AG09309 (cell line): Measurements from ENCODE around the gene FAM229B.
"Not testable (repeated sequence)": the region's sequence is repeated elsewhere in the genome, so short reads cannot be mapped to it uniquely, and the experiment has no call there.

Experiments used
- DNase-seq: peaks from one replicate; pipeline ENCODE4 v3.0.0-alpha.2; 2010; ENCODE audit warnings: low read depth
- H3K4me3 ChIP-seq: 2 replicates; pipeline ENCODE4 v1.5.1; 2011; ENCODE audit warnings: mild to moderate bottlenecking, low read depth, low read length, moderate library complexity; ENCODE audit not compliant: control insufficient read depth
- TF ChIP-seq, protein P1 (sequence below): IDR thresholded peaks from 2 replicates; pipeline ENCODE4 v1.5.1; 2011; ENCODE audit warnings: mild to moderate bottlenecking, low read depth, low read length, inconsistent platforms; ENCODE audit not compliant: insufficient read depth, control insufficient read depth; ENCODE audit errors: missing control alignments

Gene FAM229B

GRCh38 chr6:112096901-112097300 is 9.5 kb downstream of the FAM229B start:
- TF ChIP-seq, protein P1, sequence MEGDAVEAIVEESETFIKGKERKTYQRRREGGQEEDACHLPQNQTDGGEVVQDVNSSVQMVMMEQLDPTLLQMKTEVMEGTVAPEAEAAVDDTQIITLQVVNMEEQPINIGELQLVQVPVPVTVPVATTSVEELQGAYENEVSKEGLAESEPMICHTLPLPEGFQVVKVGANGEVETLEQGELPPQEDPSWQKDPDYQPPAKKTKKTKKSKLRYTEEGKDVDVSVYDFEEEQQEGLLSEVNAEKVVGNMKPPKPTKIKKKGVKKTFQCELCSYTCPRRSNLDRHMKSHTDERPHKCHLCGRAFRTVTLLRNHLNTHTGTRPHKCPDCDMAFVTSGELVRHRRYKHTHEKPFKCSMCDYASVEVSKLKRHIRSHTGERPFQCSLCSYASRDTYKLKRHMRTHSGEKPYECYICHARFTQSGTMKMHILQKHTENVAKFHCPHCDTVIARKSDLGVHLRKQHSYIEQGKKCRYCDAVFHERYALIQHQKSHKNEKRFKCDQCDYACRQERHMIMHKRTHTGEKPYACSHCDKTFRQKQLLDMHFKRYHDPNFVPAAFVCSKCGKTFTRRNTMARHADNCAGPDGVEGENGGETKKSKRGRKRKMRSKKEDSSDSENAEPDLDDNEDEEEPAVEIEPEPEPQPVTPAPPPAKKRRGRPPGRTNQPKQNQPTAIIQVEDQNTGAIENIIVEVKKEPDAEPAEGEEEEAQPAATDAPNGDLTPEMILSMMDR: no peak
- no peak overlapping the region for H3K4me3 ChIP-seq
- DNase-seq: no peak

DNA sequence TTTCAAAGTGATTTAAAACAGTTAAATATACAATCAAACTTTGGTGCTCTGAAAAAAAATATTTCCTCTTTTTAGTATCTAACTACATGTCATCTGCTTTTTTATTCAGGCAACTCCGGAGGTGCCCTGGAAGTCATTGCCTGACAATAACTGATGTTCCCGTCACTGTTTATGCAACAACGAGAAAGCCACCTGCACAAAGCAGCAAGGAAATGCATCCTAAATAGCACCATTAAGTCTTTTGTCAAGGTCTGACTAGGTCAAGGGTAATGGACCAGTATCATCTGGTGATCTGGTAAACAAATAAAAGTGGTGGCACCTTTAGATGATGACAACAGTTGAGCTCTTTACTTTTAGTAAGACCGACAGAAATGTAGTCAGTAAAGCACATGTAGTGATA is 13.2 kb downstream of the FAM229B start:
- TF ChIP-seq, protein P1: no peak

GRCh38 chr6:112106026-112106425 is 18.6 kb downstream of the FAM229B start:
- DNase-seq, H3K4me3 ChIP-seq: not testable (repeated sequence)

More for the DNA sequence above, 13.2 kb downstream of the FAM229B start:
- no peak for DNase-seq
- H3K4me3 ChIP-seq: no peak overlapping the region

DNA sequence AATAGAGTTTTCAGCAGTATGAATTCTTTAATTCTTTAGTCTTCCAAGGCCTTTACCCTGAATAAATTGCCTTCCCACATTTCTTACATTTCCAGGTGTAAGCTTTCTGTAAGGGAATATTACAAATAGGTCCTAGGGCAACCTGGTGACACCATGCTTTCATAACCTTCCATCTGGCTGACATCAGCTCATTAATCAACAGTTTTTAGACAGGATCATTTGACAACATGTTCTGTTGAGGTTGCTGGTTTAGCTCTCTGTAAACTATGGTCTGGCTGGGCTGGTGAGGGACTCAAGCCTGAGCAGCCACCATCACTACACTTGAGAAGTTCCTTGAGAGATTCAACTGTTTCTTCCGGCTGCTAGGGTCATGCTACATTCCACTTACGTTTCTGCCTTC is 19.2 kb downstream of the FAM229B start:
- no peak for DNase-seq
- TF ChIP-seq, protein P1: no peak
- H3K4me3 ChIP-seq: no peak overlapping the region

- DNase-seq: no peak
- H3K4me3 ChIP-seq: no peak overlapping the region
- TF ChIP-seq, protein P1: no peak
These were observed 21.9 kb downstream of the FAM229B start for GRCh38 chr6:112109262-112109661.

GRCh38 chr6:112113431-112113830 is 26.0 kb downstream of the FAM229B start:
- TF ChIP-seq, protein P1: no peak
- DNase-seq: no peak
- H3K4me3 ChIP-seq: no peak overlapping the region

- DNase-seq: no peak
- TF ChIP-seq, protein P1: no peak
- H3K4me3 ChIP-seq: no peak overlapping the region
These were observed 26.5 kb downstream of the FAM229B start for GRCh38 chr6:112113918-112114317.
